GM12878 (cell line): ENCODE results near the gene TROAP. TPM values are rescaled to one million over a fixed set of nuclear protein-coding genes. Genes with fewer than 3 reads are reported as not detected.

Experiments
- BMI1 ChIP-seq: fragments of 450-650 bp; IDR thresholded peaks from 2 replicates; pipeline ENCODE4 v1.6.1; 2016; ENCODE audit warnings: mild to moderate bottlenecking, moderate library complexity, borderline replicate concordance
- CBX5 ChIP-seq: sonication (generic); IDR thresholded peaks from 2 replicates; pipeline ENCODE4 v1.6.1; 2016; ENCODE audit warnings: low read depth, moderate library complexity, mild to moderate bottlenecking, inconsistent platforms
- GABPA ChIP-seq: IDR thresholded peaks from 2 replicates; pipeline ENCODE4 v1.6.1; 2014; ENCODE audit warnings: antibody characterized with exemption, low read depth, mild to moderate bottlenecking, inconsistent platforms
- GATAD2B ChIP-seq: fragments of 450-650 bp; conservative IDR thresholded peaks from 2 replicates; pipeline ENCODE4 v1.6.1; 2017; ENCODE audit warnings: low read depth, mild to moderate bottlenecking, moderate library complexity
- KDM1A ChIP-seq: fragments of 200-600 bp; sonication (generic); IDR thresholded peaks from 2 replicates; pipeline ENCODE4 v1.6.1; 2016; ENCODE audit warnings: borderline replicate concordance
- NFIC ChIP-seq: IDR thresholded peaks from 2 replicates; pipeline ENCODE4 v1.6.1; 2012; ENCODE audit warnings: low read depth, mild to moderate bottlenecking, inconsistent platforms, low read length, moderate library complexity
- polyA plus RNA-seq, 11 experiments: library from polyadenylated mRNA; depleted of rRNA in 4 of 11; unstranded in 6 of 11; stranded (reverse) in 5 of 11; fragments of >200 nt; fragmentation: Nextera tagmentation in 4 of 11; fragmentation: Illumina TruSeq in 1 of 11; extraction: Ambion mirVana in 4 of 11; extraction: Trizol in 1 of 11; gene quantifications; 1 replicate in 1 of 11; 2 replicates in 10 of 11; pipeline versions ENCODE4 v1.2.1 to v1.2.3, GENCODE V29; 2011 to 2016; ENCODE audit warnings: inconsistent platforms in 2 of 11, missing spikeins in 2 of 11, low read depth in 1 of 11
- total RNA-seq, 4 experiments: library from RNA; depleted of rRNA in 3 of 4; stranded (reverse); fragments of >200 nt in 3 of 4; fragmentation: Illumina TruSeq in 1 of 4; extraction: Trizol in 1 of 4; gene quantifications; 2 replicates each; pipeline versions ENCODE4 v1.2.1 to v1.2.3, GENCODE V29; 2013 to 2021
- TF ChIP-seq, protein P1 (sequence below): fragments of 450-650 bp; IDR thresholded peaks from 2 replicates; pipeline ENCODE4 v1.6.1; 2018; ENCODE audit warnings: mild to moderate bottlenecking, low read depth, moderate library complexity; ENCODE audit not compliant: partially characterized antibody
- TF ChIP-seq, protein P2 (sequence below): IDR thresholded peaks from 2 replicates; pipeline ENCODE4 v1.6.1; 2012; ENCODE audit warnings: low read depth, low read length, improper control_type of control experiment
- TF ChIP-seq, protein P3 (sequence below): fragments of 450-650 bp; IDR thresholded peaks from 2 replicates; pipeline ENCODE4 v1.6.1; 2016; ENCODE audit warnings: mild to moderate bottlenecking
- TF ChIP-seq, protein P4 (sequence below): fragments of 450-650 bp; IDR thresholded peaks from 2 replicates; pipeline ENCODE4 v1.6.1; 2017; ENCODE audit warnings: low read depth, mild to moderate bottlenecking, moderate library complexity
- TF ChIP-seq, protein P5 (sequence below): fragments of 450-650 bp; IDR thresholded peaks from 2 replicates; pipeline ENCODE4 v1.6.1; 2017; ENCODE audit warnings: mild to moderate bottlenecking, moderate library complexity
- TF ChIP-seq, protein P6 (sequence below): fragments of 450-650 bp; formaldehyde crosslinking; IDR thresholded peaks from 2 replicates; pipeline ENCODE4 v1.4.0; 2020; ENCODE audit warnings: mild to moderate bottlenecking, moderate library complexity

Gene TROAP
- total and polyA plus RNA-seq, 10 of the 15 experiments (the other 5 are each of a cell fraction or from before 2014, with no cell fraction given): 26.8 to 93.7 (median 52.6) TPM

DNA sequence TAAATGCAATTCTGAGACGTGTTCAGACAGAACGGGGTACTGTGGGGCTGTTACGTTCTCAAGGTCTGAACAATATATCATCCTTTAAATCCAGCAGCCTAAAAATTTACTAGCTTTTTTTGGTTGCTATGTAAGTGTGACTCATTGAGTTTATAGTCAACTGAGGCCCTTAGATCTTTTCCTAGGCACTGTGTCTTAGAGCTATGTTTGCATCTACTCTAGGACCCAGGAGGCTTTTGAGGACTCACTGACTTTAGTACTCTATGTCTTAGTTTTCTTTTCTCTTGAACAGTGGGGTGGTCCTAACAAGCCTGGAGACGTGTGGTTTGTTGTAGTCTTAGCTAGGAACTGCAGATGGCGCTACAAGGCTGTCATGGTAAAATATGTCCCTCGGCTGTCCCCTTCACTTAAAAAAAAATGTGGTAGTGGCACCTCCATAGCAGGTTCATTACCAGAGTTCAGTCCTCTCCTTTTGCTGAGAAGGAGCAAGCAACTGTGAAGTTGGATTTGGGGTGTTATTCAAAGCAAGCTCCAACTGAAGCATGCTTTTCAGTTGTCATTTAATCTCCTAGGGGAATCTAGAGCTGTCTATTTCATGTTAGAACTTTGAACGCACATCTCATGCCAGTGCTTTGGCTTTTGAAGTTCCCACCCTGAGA is 35.6 kb downstream of the TROAP start (continued):
- TF ChIP-seq, protein P1, sequence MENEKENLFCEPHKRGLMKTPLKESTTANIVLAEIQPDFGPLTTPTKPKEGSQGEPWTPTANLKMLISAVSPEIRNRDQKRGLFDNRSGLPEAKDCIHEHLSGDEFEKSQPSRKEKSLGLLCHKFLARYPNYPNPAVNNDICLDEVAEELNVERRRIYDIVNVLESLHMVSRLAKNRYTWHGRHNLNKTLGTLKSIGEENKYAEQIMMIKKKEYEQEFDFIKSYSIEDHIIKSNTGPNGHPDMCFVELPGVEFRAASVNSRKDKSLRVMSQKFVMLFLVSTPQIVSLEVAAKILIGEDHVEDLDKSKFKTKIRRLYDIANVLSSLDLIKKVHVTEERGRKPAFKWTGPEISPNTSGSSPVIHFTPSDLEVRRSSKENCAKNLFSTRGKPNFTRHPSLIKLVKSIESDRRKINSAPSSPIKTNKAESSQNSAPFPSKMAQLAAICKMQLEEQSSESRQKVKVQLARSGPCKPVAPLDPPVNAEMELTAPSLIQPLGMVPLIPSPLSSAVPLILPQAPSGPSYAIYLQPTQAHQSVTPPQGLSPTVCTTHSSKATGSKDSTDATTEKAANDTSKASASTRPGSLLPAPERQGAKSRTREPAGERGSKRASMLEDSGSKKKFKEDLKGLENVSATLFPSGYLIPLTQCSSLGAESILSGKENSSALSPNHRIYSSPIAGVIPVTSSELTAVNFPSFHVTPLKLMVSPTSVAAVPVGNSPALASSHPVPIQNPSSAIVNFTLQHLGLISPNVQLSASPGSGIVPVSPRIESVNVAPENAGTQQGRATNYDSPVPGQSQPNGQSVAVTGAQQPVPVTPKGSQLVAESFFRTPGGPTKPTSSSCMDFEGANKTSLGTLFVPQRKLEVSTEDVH: no peak
- TF ChIP-seq GATAD2B: no peak
- TF ChIP-seq, protein P2, sequence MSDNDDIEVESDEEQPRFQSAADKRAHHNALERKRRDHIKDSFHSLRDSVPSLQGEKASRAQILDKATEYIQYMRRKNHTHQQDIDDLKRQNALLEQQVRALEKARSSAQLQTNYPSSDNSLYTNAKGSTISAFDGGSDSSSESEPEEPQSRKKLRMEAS: no peak
- no peak for TF ChIP-seq CBX5
- TF ChIP-seq, protein P3, sequence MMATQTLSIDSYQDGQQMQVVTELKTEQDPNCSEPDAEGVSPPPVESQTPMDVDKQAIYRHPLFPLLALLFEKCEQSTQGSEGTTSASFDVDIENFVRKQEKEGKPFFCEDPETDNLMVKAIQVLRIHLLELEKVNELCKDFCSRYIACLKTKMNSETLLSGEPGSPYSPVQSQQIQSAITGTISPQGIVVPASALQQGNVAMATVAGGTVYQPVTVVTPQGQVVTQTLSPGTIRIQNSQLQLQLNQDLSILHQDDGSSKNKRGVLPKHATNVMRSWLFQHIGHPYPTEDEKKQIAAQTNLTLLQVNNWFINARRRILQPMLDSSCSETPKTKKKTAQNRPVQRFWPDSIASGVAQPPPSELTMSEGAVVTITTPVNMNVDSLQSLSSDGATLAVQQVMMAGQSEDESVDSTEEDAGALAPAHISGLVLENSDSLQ: no peak
- no peak for TF ChIP-seq GABPA
- TF ChIP-seq, protein P4, sequence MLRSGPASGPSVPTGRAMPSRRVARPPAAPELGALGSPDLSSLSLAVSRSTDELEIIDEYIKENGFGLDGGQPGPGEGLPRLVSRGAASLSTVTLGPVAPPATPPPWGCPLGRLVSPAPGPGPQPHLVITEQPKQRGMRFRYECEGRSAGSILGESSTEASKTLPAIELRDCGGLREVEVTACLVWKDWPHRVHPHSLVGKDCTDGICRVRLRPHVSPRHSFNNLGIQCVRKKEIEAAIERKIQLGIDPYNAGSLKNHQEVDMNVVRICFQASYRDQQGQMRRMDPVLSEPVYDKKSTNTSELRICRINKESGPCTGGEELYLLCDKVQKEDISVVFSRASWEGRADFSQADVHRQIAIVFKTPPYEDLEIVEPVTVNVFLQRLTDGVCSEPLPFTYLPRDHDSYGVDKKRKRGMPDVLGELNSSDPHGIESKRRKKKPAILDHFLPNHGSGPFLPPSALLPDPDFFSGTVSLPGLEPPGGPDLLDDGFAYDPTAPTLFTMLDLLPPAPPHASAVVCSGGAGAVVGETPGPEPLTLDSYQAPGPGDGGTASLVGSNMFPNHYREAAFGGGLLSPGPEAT: no peak
- no peak for TF ChIP-seq KDM1A
- TF ChIP-seq, protein P5, sequence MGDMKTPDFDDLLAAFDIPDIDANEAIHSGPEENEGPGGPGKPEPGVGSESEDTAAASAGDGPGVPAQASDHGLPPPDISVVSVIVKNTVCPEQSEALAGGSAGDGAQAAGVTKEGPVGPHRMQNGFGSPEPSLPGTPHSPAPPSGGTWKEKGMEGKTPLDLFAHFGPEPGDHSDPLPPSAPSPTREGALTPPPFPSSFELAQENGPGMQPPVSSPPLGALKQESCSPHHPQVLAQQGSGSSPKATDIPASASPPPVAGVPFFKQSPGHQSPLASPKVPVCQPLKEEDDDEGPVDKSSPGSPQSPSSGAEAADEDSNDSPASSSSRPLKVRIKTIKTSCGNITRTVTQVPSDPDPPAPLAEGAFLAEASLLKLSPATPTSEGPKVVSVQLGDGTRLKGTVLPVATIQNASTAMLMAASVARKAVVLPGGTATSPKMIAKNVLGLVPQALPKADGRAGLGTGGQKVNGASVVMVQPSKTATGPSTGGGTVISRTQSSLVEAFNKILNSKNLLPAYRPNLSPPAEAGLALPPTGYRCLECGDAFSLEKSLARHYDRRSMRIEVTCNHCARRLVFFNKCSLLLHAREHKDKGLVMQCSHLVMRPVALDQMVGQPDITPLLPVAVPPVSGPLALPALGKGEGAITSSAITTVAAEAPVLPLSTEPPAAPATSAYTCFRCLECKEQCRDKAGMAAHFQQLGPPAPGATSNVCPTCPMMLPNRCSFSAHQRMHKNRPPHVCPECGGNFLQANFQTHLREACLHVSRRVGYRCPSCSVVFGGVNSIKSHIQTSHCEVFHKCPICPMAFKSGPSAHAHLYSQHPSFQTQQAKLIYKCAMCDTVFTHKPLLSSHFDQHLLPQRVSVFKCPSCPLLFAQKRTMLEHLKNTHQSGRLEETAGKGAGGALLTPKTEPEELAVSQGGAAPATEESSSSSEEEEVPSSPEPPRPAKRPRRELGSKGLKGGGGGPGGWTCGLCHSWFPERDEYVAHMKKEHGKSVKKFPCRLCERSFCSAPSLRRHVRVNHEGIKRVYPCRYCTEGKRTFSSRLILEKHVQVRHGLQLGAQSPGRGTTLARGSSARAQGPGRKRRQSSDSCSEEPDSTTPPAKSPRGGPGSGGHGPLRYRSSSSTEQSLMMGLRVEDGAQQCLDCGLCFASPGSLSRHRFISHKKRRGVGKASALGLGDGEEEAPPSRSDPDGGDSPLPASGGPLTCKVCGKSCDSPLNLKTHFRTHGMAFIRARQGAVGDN: no peak
- no peak for TF ChIP-seq NFIC
- TF ChIP-seq, protein P6, sequence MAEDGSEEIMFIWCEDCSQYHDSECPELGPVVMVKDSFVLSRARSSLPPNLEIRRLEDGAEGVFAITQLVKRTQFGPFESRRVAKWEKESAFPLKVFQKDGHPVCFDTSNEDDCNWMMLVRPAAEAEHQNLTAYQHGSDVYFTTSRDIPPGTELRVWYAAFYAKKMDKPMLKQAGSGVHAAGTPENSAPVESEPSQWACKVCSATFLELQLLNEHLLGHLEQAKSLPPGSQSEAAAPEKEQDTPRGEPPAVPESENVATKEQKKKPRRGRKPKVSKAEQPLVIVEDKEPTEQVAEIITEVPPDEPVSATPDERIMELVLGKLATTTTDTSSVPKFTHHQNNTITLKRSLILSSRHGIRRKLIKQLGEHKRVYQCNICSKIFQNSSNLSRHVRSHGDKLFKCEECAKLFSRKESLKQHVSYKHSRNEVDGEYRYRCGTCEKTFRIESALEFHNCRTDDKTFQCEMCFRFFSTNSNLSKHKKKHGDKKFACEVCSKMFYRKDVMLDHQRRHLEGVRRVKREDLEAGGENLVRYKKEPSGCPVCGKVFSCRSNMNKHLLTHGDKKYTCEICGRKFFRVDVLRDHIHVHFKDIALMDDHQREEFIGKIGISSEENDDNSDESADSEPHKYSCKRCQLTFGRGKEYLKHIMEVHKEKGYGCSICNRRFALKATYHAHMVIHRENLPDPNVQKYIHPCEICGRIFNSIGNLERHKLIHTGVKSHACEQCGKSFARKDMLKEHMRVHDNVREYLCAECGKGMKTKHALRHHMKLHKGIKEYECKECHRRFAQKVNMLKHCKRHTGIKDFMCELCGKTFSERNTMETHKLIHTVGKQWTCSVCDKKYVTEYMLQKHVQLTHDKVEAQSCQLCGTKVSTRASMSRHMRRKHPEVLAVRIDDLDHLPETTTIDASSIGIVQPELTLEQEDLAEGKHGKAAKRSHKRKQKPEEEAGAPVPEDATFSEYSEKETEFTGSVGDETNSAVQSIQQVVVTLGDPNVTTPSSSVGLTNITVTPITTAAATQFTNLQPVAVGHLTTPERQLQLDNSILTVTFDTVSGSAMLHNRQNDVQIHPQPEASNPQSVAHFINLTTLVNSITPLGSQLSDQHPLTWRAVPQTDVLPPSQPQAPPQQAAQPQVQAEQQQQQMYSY (CRISPR knock-in tag): no peak
- TF ChIP-seq BMI1: no peak
